Measurements from ENCODE around the gene HS3ST6. TPM values are rescaled to one million over a fixed set of nuclear protein-coding genes. Genes with fewer than 3 reads are reported as not detected.

The HS3ST6 gene
- polyA plus RNA-seq, 1 of the 3 experiments (the other 2 are of a cell fraction) = 0.03 TPM

GRCh38 chr16:1907226-1907860 lies 10.9 kb downstream of the HS3ST6 start:
- H3K4me2 ChIP-seq = no peak overlapping the region
- no peak overlapping the region for H3K27ac ChIP-seq (ENCODE audit: low read depth in 2 of 2, low read length in 1 of 2)
- ChIA-PET POLR2A (no interaction called here), CTCF (interaction anchor here (1.2 to 2.4 kb wide), 3 partner anchors 16 to 43 kb away, joined by 3 to 10 read pairs (median 3); no protein-coding TSS in a partner anchor)
- no peak overlapping the region for H3K4me3 ChIP-seq (ENCODE audit: low read depth in 2 of 2, low read length in 1 of 2)
- no peaks in the 10 kb centered on the region for H4K20me1 ChIP-seq (ENCODE audit: insufficient read depth)
- H3K27me3 ChIP-seq (ENCODE audit: insufficient read depth) = no peaks in the 10 kb centered on the region
- no peaks in the 10 kb centered on the region for H3K79me2 ChIP-seq (ENCODE audit: insufficient read depth)
- peaks cover 0 to 22% of the 10 kb centered on the region in 2 experiments; a peak in 1 of 4 replicates for H3K4me1 ChIP-seq (ENCODE audit: control insufficient read depth in 1 of 2, insufficient read depth in 2 of 2, low read depth in 1 of 2, low read length in 1 of 2)
- TF ChIP-seq ZBTB33 (IDR thresholded peaks at IDR 0.05; ENCODE audit: borderline replicate concordance, low read depth) (no peak), GATA2 (CRISPR knock-in tag; IDR thresholded peaks at IDR 0.05) (no peak), CTCF (IDR thresholded peaks at IDR 0.05) (no peak)
- no peaks in the 10 kb centered on the region for H3F3A ChIP-seq (replicated peaks; ENCODE audit: insufficient read depth)
- peak; percentile 35 for DNase-seq
- no peaks in the 10 kb centered on the region for H3K9me2 ChIP-seq
- no peaks in the 10 kb centered on the region for H3K9me3 ChIP-seq
- no peak overlapping the region for H2AFZ ChIP-seq (ENCODE audit: low read depth)
- no peak overlapping the region for H3K9ac ChIP-seq
- H3K36me3 ChIP-seq (replicated peaks in 1 of 2; ENCODE audit: control insufficient read depth in 1 of 2, insufficient read depth in 2 of 2, low read length in 1 of 2) = no peaks in the 10 kb centered on the region
- WGBS (ENCODE audit: low lambda C conversion rate) = 79% methylated on average over 7 of the region's 17 CpGs

GRCh38 chr16:1906846-1907165 lies 11.4 kb downstream of the HS3ST6 start:
- no peak overlapping the region for H3K4me2 ChIP-seq
- H3K27me3 ChIP-seq (ENCODE audit: insufficient read depth) = no peaks in the 10 kb centered on the region
- H3F3A ChIP-seq (replicated peaks; ENCODE audit: insufficient read depth) = no peaks in the 10 kb centered on the region
- H3K79me2 ChIP-seq (ENCODE audit: insufficient read depth) = no peaks in the 10 kb centered on the region
- H3K36me3 ChIP-seq (replicated peaks in 1 of 2; ENCODE audit: control insufficient read depth in 1 of 2, insufficient read depth in 2 of 2, low read length in 1 of 2) = no peaks in the 10 kb centered on the region
- H3K4me1 ChIP-seq (ENCODE audit: control insufficient read depth in 1 of 2, insufficient read depth in 2 of 2, low read depth in 1 of 2, low read length in 1 of 2) = peaks cover 0 to 22% of the 10 kb centered on the region in 2 experiments; a peak in 1 of 4 replicates
- peak; percentile 26 for DNase-seq
- H4K20me1 ChIP-seq (ENCODE audit: insufficient read depth) = no peaks in the 10 kb centered on the region
- ChIA-PET CTCF (interaction anchor here (1.2 to 1.4 kb wide), 2 partner anchors 24 to 43 kb away, joined by 3 read pairs; no protein-coding TSS in a partner anchor), POLR2A (no interaction called here)
- H2AFZ ChIP-seq (ENCODE audit: low read depth) = no peak overlapping the region
- no peak overlapping the region for H3K27ac ChIP-seq (ENCODE audit: low read depth in 2 of 2, low read length in 1 of 2)
- TF ChIP-seq USF1 (IDR thresholded peaks at IDR 0.05; ENCODE audit: borderline replicate concordance, low read depth) (no peak), ELF1 (IDR thresholded peaks at IDR 0.05) (no peak), ZBTB33 (IDR thresholded peaks at IDR 0.05; ENCODE audit: borderline replicate concordance, low read depth) (no peak), SMC3 (IDR thresholded peaks at IDR 0.05; ENCODE audit: low read depth, low read length) (no peak), MEF2A (IDR thresholded peaks at IDR 0.05; ENCODE audit: borderline replicate concordance, low read depth) (no peak), MAX (IDR thresholded peaks at IDR 0.05; ENCODE audit: low read depth) (no peak)
- H3K9me3 ChIP-seq = no peaks in the 10 kb centered on the region
- H3K9me2 ChIP-seq = no peaks in the 10 kb centered on the region
- H3K4me3 ChIP-seq (ENCODE audit: low read depth in 2 of 2, low read length in 1 of 2) = no peak overlapping the region
- no peak overlapping the region for H3K9ac ChIP-seq
- WGBS (ENCODE audit: low lambda C conversion rate) = 70% methylated on average over 3 of the region's 5 CpGs

All from SK-N-SH (cell line).